ENCODE measurements around the gene THSD7A.

Gene THSD7A, protein sequence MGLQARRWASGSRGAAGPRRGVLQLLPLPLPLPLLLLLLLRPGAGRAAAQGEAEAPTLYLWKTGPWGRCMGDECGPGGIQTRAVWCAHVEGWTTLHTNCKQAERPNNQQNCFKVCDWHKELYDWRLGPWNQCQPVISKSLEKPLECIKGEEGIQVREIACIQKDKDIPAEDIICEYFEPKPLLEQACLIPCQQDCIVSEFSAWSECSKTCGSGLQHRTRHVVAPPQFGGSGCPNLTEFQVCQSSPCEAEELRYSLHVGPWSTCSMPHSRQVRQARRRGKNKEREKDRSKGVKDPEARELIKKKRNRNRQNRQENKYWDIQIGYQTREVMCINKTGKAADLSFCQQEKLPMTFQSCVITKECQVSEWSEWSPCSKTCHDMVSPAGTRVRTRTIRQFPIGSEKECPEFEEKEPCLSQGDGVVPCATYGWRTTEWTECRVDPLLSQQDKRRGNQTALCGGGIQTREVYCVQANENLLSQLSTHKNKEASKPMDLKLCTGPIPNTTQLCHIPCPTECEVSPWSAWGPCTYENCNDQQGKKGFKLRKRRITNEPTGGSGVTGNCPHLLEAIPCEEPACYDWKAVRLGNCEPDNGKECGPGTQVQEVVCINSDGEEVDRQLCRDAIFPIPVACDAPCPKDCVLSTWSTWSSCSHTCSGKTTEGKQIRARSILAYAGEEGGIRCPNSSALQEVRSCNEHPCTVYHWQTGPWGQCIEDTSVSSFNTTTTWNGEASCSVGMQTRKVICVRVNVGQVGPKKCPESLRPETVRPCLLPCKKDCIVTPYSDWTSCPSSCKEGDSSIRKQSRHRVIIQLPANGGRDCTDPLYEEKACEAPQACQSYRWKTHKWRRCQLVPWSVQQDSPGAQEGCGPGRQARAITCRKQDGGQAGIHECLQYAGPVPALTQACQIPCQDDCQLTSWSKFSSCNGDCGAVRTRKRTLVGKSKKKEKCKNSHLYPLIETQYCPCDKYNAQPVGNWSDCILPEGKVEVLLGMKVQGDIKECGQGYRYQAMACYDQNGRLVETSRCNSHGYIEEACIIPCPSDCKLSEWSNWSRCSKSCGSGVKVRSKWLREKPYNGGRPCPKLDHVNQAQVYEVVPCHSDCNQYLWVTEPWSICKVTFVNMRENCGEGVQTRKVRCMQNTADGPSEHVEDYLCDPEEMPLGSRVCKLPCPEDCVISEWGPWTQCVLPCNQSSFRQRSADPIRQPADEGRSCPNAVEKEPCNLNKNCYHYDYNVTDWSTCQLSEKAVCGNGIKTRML (N-terminal part only)

GRCh38 chr7:11831736-11832495, at the start of gene THSD7A:
TSS of gene THSD7A (minus strand) at chr7:11832198. CDS start at chr7:11831946, 252 bp downstream.
- no peak for DNase-seq (ENCODE audit: low read depth in 2 of 2)

- DNase-seq (ENCODE audit: low read depth in 2 of 2): no peak
Observed at GRCh38 chr7:11881680-11882079, 49.7 kb upstream of the THSD7A start.

- DNase-seq (ENCODE audit: low read depth in 2 of 2): no peak
Observed at GRCh38 chr7:11875635-11876034, 43.6 kb upstream of the THSD7A start.

DNA sequence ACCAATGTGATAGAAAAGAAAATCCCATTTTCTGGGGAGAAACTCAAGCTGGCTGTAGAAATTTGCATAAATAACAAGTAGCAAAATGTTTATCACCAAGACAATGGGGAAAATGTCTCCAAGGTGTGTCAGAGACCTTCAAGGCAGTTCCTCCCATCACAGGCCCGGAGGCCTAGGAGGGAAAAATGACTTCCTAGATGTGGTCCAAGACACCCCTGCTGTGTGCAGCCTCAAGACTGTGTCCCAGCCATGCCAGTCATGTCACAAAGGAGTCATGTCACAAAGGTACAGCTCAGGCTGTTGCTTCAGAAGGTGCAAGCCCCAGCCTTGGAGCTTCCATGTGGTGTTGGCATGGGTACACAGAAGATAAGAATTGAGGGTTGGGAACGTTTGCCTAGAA, 33.7 kb upstream of the THSD7A start:
- DNase-seq (ENCODE audit: low read depth in 2 of 2): no peak

- DNase-seq (ENCODE audit: low read depth in 2 of 2): no peak
Observed at GRCh38 chr7:11858622-11859302, 26.8 kb upstream of the THSD7A start.

GRCh38 chr7:11858026-11858425, 26.0 kb upstream of the THSD7A start:
- DNase-seq (ENCODE audit: low read depth in 2 of 2): no peak

DNA sequence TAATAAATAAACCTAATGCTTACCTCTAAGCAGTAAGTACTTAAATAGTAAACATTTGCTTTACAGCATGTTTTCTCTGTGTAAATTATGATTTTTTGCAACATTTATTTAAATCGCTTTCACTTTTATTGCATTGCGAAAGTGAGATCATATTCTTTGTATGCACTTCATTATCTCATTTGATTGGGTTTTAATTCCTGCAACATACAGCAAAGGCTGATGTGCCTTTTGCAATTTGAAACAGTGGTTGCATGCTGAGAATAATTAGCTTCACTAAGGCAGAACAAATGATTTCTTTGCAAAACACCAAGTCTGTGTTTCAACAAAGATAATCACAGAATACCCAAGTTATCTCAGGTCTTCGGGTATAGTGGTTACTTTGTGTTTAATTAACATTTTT, 16.3 kb upstream of the THSD7A start:
- DNase-seq (ENCODE audit: low read depth in 2 of 2): no peak

DNA sequence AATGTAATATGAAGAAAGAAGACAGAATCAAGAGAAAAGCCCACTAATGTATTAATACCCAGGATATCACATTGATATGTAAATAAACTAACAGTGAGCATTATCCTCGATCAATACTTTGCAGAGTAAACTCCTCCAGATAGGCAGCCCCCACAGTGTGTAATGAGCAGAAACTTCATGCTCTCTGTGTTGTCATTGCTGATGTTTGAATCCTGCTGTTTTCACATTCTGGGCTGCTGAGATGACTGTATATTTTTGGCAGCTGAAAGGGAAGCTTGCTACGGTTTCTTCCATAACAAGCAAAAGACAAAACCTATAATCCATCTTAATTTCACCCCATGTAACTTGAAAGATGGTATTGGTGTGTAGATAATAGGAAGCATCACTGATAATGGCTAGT, 15.3 kb upstream of the THSD7A start:
- no peak for DNase-seq (ENCODE audit: low read depth in 2 of 2)

DNA sequence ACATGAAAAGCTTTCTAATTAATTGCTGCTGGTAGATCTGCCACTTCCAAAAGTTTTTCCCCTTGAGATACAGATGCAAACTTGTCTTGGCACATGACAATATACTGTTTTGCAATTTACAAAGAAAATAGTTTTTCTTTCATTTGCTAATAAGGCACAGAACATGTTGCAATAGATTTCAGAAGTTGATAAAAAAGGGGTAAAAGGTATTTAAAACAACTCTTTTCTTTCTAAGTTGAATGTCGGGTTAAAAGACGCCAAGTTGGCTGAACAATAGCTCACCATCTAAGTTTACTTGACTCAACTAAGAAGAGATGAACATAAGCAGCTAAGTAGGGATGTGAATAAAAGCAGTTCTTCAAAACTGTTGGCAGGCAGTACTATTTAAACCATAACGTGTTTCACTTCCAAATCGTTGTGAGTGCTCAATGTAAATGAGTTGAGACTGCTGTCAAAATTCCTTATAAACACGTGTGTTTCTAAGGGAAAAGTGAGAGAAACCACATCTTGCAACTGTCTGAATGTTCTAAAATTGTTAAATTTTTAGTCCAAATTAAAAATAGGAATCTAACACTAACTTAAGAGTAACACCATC, 14.5 kb upstream of the THSD7A start:
- DNase-seq (ENCODE audit: low read depth in 2 of 2): no peak

- no peak for DNase-seq (ENCODE audit: low read depth in 2 of 2)
Observed at GRCh38 chr7:11843113-11843765, 11.2 kb upstream of the THSD7A start.

GRCh38 chr7:11841657-11842056, 9.7 kb upstream of the THSD7A start:
- no peak for DNase-seq (ENCODE audit: low read depth in 2 of 2)

DNA sequence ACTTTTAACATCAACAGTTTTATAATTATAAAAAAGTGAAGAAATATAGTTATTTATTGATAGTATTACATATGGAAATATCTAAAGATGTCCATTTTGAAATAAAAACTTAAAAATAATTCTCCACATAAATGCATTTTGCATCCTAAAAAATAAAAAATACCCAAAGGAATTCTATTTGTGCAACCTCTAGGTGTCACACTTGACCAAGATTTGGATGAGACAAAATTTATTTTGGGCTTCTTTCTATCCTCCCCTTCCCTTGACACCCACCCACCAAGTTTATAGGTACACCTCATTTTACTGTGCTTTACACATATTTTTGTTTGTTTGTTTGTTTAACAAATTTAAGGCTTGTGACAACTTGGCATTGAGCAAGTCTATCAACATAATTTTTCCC, 3.3 kb upstream of the THSD7A start:
- no peak for DNase-seq (ENCODE audit: low read depth in 2 of 2)

DNA sequence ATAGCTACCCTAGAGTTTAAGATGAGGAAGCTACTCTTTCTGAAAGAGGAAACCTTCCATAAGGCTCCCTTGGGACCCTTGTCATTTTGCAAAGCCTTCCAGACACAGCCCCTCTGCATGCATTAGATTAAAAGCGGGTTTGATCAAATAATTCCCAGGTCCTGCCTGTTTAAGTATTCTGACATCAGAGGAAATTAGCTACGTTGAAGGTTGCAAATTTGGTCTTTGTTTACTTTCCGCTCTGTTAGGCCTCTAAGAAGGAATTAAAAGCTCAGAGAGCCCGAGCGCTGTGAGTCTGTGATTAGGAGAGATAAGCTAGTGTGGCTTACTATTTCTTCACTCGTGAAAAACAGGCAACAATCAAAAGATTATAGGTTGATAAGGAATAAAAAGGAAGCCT, 1.4 kb upstream of the THSD7A start:
- DNase-seq (ENCODE audit: low read depth in 2 of 2): no peak

DNA sequence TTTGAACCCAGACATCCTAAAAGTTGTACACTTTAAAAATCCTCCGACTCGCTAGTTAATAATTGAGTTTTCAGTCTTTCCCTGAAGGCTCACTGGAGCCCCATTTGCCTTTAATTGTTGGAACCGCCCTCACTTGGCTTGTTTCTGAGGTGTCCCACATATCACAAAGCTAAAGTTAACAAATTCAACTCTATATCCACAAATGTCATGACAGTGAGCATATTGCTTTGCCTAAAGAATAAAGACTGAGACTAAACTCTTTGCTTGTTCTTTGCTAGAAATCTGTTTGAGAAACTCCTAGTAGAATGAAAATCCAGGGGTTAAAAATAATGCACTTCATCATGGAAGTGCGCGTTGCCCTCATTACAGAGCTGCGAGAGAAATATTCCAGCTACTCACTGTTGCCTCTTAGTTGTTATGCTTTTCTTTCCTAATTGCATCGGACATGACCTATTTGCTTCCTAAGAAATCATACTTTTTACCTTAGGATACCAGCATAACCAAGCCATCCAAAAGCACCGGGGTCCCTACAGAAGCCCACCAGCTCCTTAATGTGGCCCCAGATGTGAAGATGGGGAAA, 752 bp downstream of the THSD7A start:
- no peak for DNase-seq (ENCODE audit: low read depth in 2 of 2)

GRCh38 chr7:11830582-11831155, 1.3 kb downstream of the THSD7A start:
- no peak for DNase-seq (ENCODE audit: low read depth in 2 of 2)

DNA sequence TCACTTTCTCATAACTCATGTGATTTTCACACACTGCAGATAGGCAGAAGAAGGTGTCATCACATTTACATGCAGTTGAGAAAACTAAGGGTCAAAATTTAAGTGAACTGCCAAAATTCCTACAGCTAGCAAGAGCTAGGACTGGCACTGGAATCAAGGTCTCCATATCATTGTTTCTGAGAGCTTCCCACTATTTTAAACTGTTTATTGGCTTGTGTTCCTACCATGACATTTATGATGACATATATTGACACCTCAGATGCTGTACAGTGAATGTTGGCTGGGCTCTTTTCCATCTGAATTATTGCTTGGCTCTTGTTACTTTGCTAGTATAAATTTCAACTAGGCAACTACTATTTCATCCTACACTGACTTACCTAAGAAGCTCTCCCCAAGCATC, 2.0 kb downstream of the THSD7A start:
- DNase-seq (ENCODE audit: low read depth in 2 of 2): no peak

DNA sequence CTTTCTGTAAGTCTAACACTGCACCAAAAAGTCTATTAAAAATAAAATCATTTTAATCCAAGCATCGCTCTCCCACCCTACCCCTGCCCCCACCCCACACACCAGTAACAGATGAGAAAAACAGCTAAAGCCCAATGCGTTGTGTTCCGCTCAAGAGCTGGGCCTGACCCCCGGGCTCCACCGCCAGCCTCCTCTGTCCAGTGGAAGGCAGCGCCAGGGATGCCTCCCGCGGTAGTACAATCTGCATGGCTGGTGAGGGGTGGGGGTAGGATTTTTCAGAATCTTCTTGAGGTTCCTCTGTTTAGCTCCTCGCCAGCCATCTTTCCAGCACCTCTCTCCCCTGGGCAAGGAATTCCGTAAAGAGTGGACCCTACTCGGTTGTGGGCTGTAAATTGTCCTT, 12.1 kb downstream of the THSD7A start:
- DNase-seq (ENCODE audit: low read depth in 2 of 2): no peak

DNA sequence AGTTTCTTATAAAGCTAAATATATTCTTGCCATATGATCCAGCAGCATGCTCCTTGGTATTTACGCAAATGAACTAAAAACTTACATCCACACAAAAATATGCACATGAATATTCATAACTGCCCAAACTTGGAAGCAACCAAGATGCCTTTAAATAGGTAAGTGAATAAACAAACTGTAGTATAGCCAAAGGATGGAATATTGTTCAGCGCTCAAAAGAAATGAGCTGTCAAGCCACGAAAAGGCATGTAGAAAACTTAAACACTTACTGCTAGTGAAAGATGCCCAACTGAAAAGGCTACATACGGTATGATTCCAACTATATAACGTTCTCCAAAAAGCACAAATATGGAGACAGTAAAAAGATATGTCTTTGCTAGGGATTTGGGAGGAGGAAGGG, 12.7 kb downstream of the THSD7A start:
- no peak for DNase-seq (ENCODE audit: low read depth in 2 of 2)

GRCh38 chr7:11818281-11818680, 13.7 kb downstream of the THSD7A start:
- no peak for DNase-seq (ENCODE audit: low read depth in 2 of 2)

All from stimulated activated CD8-positive, alpha-beta memory T cell treated with anti-CD3 and anti-CD28 coated beads, Interleukin-2, amount 100 ng/mL, for 1 hour (primary cell).